ENCODE data around the gene TMEM120B.

- no peak for TF ChIP-seq EZH2 (IDR thresholded peaks at IDR 0.05; ENCODE audit: borderline replicate concordance)
- TF ChIP-seq, protein P1, sequence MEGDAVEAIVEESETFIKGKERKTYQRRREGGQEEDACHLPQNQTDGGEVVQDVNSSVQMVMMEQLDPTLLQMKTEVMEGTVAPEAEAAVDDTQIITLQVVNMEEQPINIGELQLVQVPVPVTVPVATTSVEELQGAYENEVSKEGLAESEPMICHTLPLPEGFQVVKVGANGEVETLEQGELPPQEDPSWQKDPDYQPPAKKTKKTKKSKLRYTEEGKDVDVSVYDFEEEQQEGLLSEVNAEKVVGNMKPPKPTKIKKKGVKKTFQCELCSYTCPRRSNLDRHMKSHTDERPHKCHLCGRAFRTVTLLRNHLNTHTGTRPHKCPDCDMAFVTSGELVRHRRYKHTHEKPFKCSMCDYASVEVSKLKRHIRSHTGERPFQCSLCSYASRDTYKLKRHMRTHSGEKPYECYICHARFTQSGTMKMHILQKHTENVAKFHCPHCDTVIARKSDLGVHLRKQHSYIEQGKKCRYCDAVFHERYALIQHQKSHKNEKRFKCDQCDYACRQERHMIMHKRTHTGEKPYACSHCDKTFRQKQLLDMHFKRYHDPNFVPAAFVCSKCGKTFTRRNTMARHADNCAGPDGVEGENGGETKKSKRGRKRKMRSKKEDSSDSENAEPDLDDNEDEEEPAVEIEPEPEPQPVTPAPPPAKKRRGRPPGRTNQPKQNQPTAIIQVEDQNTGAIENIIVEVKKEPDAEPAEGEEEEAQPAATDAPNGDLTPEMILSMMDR (IDR thresholded peaks at IDR 0.05; ENCODE audit: poor library complexity), result no peak
- no peak for TF ChIP-seq EZH2phosphoT487 (IDR thresholded peaks at IDR 0.05; ENCODE audit: low read depth, severe bottlenecking, unreplicated experiment)
These were observed 85.6 kb downstream of the TMEM120B start for GRCh38 chr12:121797937-121798786.
